ENCODE measurements around the gene CNNM2.

CNNM2 gene

DNA sequence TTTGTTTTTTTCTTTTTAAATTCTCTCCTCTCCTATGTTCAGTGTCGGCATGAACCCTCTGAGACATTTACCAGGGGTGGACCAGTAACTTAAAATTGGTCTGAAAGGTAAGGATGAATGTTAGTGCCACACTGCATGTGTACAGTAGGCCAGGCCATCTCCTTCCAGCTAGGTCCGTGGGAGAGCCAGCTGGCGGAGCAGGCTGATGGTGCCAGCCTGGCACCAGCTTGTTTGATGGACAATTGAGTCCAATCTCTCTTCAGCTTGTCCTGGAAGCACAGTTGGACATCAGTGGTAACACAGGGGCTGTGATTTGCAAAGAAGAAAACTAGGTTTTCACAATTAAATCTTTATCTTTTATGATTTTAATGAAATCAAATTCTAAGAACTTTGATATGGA is 136.5 kb downstream of the CNNM2 start (continued):
- no peak for TF ChIP-seq ZNF677 (tag by site-specific recombination; IDR thresholded peaks at IDR 0.05)

DNA sequence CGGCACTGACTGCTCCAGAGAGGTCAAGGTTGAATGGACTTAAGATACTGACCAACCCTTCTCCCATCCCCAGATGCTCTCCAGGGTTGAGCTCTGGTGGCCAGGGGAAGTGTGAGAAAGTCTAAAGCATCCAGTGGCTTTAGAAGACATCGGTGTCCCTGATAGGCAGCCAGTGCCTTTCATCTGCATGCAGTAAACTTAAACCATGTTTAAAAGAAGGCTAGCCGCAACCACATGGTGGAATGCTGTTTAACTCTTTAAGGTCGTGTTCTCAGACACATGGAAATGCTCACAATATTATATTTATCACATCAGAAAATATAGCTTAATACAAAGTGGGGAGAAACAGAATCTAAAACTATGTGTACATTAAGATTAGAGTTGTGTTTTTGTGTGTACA is 137.0 kb downstream of the CNNM2 start:
- ChIA-PET POLR2A (no interaction called here), CTCF (interaction anchor here (1.0 to 1.8 kb wide), 3 partner anchors 67 to 137 kb away, joined by 3 to 7 read pairs (median 3); partner anchors contain the start of gene CNNM2)
- H3K27ac ChIP-seq (ENCODE audit: extremely low read depth, low read depth, low read length), result no peak overlapping the region
- H3K36me3 ChIP-seq (ENCODE audit: control insufficient read depth in 2 of 2, insufficient read depth in 1 of 2, low read length in 2 of 2), result peaks cover 0 to 4% of the 10 kb centered on the region in 2 experiments; a peak in 1 of 3 replicates
- H3K4me1 ChIP-seq (ENCODE audit: control insufficient read depth, insufficient read depth, low read length), result peaks cover 7% of the 10 kb centered on the region
- no peak overlapping the region for H3K4me3 ChIP-seq (ENCODE audit: low read depth, low read length)
- TF ChIP-seq, protein P1, sequence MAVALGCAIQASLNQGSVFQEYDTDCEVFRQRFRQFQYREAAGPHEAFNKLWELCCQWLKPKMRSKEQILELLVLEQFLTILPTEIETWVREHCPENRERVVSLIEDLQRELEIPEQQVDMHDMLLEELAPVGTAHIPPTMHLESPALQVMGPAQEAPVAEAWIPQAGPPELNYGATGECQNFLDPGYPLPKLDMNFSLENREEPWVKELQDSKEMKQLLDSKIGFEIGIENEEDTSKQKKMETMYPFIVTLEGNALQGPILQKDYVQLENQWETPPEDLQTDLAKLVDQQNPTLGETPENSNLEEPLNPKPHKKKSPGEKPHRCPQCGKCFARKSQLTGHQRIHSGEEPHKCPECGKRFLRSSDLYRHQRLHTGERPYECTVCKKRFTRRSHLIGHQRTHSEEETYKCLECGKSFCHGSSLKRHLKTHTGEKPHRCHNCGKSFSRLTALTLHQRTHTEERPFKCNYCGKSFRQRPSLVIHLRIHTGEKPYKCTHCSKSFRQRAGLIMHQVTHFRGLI (tag by site-specific recombination; IDR thresholded peaks at IDR 0.05), result peak; percentile 62; the same call in 1 of the 2 replicates
- TF ChIP-seq HOXC10 (CRISPR knock-in tag; IDR thresholded peaks at IDR 0.05) (no peak), ZNF510 (tag by site-specific recombination; IDR thresholded peaks at IDR 0.05; ENCODE audit: insufficient replicate concordance) (no peak)
- H3K9me3 ChIP-seq (ENCODE audit: control insufficient read depth, insufficient read depth, low read depth, low read length), result no peaks in the 10 kb centered on the region

DNA sequence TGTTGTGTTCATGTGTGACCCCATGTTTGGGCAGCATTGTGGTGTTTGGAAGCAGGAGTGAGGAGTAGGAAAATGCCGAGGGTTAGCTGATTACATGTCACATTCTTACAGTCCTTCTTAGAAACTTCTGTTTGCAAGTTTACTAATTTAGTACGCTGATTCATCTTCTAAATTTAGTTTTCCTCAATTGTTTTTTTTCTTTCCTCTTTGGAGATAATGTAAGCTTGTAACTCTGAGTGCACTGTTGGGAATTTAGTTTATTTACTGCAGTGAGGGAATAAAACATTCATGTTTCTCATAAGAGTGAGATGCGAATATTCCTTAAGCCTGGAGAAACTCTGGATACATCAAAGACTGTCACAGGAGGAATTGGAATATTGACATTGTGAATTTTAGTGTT is 139.9 kb downstream of the CNNM2 start:
- ChIA-PET POLR2A (no interaction called here), CTCF (interaction anchor here (0.6 to 1.4 kb wide), 4 partner anchors 11 to 297 kb away, joined by 3 to 8 read pairs (median 5); partner anchors contain the start of gene CNNM2)
- Histone ChIP-seq H3K36me3 (ENCODE audit: control insufficient read depth in 2 of 2, insufficient read depth in 1 of 2, low read length in 2 of 2) (peaks cover 0 to 4% of the 10 kb centered on the region in 2 experiments; a peak in 2 of 3 replicates), H3K4me1 (ENCODE audit: control insufficient read depth, insufficient read depth, low read length) (peaks cover 7% of the 10 kb centered on the region), H3K27ac (ENCODE audit: extremely low read depth, low read depth, low read length) (no peak overlapping the region), H3K9me3 (ENCODE audit: control insufficient read depth, insufficient read depth, low read depth, low read length) (no peaks in the 10 kb centered on the region), H3K4me3 (ENCODE audit: low read depth, low read length) (no peak overlapping the region)
- no peak for TF ChIP-seq TRIM28 (IDR thresholded peaks at IDR 0.05; ENCODE audit: borderline replicate concordance, low read length)
- TF ChIP-seq ZNF530 (tag by site-specific recombination; IDR thresholded peaks at IDR 0.05; ENCODE audit: low read depth), result no peak
- peak; percentile 94 for TF ChIP-seq ZNF184 (tag by site-specific recombination; IDR thresholded peaks at IDR 0.05)
- TF ChIP-seq ZNF501 (tag by site-specific recombination; IDR thresholded peaks at IDR 0.05), result no peak
- TF ChIP-seq, protein P2, sequence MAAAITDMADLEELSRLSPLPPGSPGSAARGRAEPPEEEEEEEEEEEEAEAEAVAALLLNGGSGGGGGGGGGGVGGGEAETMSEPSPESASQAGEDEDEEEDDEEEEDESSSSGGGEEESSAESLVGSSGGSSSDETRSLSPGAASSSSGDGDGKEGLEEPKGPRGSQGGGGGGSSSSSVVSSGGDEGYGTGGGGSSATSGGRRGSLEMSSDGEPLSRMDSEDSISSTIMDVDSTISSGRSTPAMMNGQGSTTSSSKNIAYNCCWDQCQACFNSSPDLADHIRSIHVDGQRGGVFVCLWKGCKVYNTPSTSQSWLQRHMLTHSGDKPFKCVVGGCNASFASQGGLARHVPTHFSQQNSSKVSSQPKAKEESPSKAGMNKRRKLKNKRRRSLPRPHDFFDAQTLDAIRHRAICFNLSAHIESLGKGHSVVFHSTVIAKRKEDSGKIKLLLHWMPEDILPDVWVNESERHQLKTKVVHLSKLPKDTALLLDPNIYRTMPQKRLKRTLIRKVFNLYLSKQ (tag by site-specific recombination; IDR thresholded peaks at IDR 0.05; ENCODE audit: borderline replicate concordance), result no peak
- no peak for TF ChIP-seq ZNF366 (tag by site-specific recombination; conservative IDR thresholded peaks at IDR 0.05)
- TF ChIP-seq, protein P3, sequence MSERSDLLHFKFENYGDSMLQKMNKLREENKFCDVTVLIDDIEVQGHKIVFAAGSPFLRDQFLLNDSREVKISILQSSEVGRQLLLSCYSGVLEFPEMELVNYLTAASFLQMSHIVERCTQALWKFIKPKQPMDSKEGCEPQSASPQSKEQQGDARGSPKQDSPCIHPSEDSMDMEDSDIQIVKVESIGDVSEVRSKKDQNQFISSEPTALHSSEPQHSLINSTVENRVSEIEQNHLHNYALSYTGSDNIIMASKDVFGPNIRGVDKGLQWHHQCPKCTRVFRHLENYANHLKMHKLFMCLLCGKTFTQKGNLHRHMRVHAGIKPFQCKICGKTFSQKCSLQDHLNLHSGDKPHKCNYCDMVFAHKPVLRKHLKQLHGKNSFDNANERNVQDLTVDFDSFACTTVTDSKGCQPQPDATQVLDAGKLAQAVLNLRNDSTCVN (tag by site-specific recombination; optimal IDR thresholded peaks at IDR 0.05), result no peak
- TF ChIP-seq, protein P4, sequence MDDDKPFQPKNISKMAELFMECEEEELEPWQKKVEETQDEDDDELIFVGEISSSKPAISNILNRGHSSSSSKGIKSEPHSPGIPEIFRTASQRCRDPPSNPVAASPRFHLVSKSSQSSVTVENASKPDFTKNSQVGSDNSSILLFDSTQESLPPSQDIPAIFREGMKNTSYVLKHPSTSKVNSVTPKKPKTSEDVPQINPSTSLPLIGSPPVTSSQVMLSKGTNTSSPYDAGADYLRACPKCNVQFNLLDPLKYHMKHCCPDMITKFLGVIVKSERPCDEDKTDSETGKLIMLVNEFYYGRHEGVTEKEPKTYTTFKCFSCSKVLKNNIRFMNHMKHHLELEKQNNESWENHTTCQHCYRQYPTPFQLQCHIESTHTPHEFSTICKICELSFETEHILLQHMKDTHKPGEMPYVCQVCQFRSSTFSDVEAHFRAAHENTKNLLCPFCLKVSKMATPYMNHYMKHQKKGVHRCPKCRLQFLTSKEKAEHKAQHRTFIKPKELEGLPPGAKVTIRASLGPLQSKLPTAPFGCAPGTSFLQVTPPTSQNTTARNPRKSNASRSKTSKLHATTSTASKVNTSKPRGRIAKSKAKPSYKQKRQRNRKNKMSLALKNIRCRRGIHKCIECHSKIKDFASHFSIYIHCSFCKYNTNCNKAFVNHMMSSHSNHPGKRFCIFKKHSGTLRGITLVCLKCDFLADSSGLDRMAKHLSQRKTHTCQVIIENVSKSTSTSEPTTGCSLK (tag by site-specific recombination; IDR thresholded peaks at IDR 0.05), result no peak

DNA sequence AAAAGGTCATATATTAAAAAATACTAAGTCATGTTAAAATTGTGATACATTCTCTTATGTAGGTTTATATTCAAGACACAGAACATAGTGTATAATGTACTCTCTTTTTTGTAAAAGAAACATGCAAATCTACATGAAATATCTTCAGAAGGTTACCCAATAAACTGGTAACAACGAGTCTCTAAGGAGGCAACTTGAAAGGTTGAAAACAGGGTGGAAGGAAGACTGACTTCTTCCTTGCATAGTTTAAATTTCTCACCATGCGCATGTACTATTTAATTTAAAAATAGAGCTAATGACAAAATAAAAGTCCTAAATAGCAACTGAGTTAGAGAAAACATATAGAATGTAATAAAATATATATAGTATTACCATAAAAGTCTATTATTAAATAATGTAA is 142.5 kb downstream of the CNNM2 start:
- no peak overlapping the region for H3K4me3 ChIP-seq (ENCODE audit: low read depth, low read length)
- H3K9me3 ChIP-seq (ENCODE audit: control insufficient read depth, insufficient read depth, low read depth, low read length), result no peaks in the 10 kb centered on the region
- CTCF ChIA-PET, result interaction anchor here (0.7 to 1.1 kb wide), 2 partner anchors 13 to 19 kb away, joined by 3 read pairs; no protein-coding TSS in a partner anchor
- POLR2A ChIA-PET, result interaction anchor here (0.6 kb wide), 1 partner anchor 14 kb away, joined by 4 read pairs; no protein-coding TSS in a partner anchor
- H3K27ac ChIP-seq (ENCODE audit: extremely low read depth, low read depth, low read length), result no peak overlapping the region
- H3K36me3 ChIP-seq (ENCODE audit: control insufficient read depth in 2 of 2, insufficient read depth in 1 of 2, low read length in 2 of 2), result peaks cover 0 to 4% of the 10 kb centered on the region in 2 experiments; a peak in 2 of 3 replicates
- TF ChIP-seq ZNF624 (tag by site-specific recombination; IDR thresholded peaks at IDR 0.05), result no peak
- no peaks in the 10 kb centered on the region for H3K4me1 ChIP-seq (ENCODE audit: control insufficient read depth, insufficient read depth, low read length)

Data from HEK293 (cell line).